SK-N-SH (cell line): ENCODE results near the gene SUV39H2.
"Not testable (repeated sequence)": the region's sequence is repeated elsewhere in the genome, so short reads cannot be mapped to it uniquely, and the experiment has no call there.

Source experiments
- CTCF ChIP-seq: fragments of 200-600 bp; sonication (generic); IDR thresholded peaks from 2 replicates; pipeline ENCODE4 v1.6.1; 2017; ENCODE audit warnings: antibody characterized with exemption, mild to moderate bottlenecking, moderate library complexity
- EP300 ChIP-seq, 2 experiments: IDR thresholded peaks; 2 replicates each; pipeline versions ENCODE4 v1.4.0 to v1.6.1; 2012; ENCODE audit warnings: borderline replicate concordance in 1 of 2, low read depth in 1 of 2, low read length in 1 of 2
- JUND ChIP-seq: IDR thresholded peaks from 2 replicates; pipeline ENCODE4 v1.4.0; 2012
- POLR2AphosphoS5 ChIP-seq: IDR thresholded peaks from 2 replicates; pipeline ENCODE4 v1.6.1; 2012; ENCODE audit warnings: low read depth, low read length
- REST ChIP-seq: IDR thresholded peaks from 2 replicates; pipeline ENCODE4 v1.6.1; 2012; ENCODE audit warnings: mild to moderate bottlenecking, low read depth, low read length, moderate library complexity
- SMC3 ChIP-seq: IDR thresholded peaks from 2 replicates; pipeline ENCODE4 v1.6.1; 2012; ENCODE audit warnings: low read depth, low read length, improper control_type of control experiment
- TAF1 ChIP-seq: IDR thresholded peaks from 2 replicates; pipeline ENCODE4 v1.6.1; 2012; ENCODE audit warnings: low read depth, mild to moderate bottlenecking, low read length, moderate library complexity, borderline replicate concordance
- YY1 ChIP-seq: IDR thresholded peaks from 2 replicates; pipeline ENCODE4 v1.4.0; 2012; ENCODE audit warnings: low read depth, mild to moderate bottlenecking

GRCh38 chr10:14907591-14907990 is 28.9 kb downstream of the SUV39H2 start:
- not testable (repeated sequence) for TF ChIP-seq CTCF; JUND; EP300 (IDR thresholded peaks at IDR 0.05; ENCODE audit: borderline replicate concordance in 1 of 2, low read depth in 1 of 2, low read length in 1 of 2); SMC3; REST; POLR2AphosphoS5; YY1; TAF1
